ENCODE data around the gene PARP6.

DNA sequence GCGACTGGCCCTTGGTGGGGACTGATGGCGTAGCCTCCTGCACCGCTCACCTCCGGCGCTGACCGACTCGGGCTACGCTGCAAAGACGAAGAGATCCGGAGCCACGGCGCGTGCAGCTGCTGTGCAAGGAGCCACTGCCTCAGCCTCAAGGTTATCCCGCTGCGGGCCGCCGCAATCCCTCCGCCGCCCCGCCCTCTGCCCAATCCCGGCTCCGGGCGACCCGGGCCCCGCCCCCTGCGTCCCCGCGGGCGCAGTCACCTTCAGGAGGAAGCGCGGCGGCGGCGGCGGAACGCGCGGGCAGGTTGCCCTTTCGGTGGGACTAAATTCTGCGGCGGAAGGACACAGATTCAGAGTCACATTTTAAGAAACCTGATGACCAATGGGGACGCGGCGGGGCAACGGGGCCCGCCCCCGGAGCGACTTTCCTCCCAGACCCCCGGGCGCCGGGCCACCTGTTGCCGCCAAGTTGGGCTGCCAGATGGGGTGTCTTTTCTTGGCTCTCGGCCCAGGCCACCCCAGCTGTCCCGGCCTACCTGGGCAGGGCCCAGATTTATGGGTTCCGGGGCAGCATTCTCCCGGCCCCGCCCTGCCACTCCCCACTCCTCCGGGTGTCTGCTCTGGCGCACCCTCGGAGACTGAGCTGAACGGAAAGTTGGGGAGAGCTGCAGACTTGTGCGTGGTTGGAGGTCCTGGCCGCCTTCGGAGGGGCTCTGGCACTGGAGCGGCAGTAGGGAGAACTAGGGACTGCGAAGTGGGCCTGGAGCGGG is 41.1 kb downstream of the PARP6 start, which contains the start of gene PKM:
- TF ChIP-seq GATA2 (IDR thresholded peaks at IDR 0.05; ENCODE audit: low read depth, low read length), result peak; percentile 39; the same call in 1 of the 2 replicates
- no peak for TF ChIP-seq GATA3 (IDR thresholded peaks at IDR 0.05; ENCODE audit: low read depth, low read length)
